Body of pancreas (tissue), 4 donors: ENCODE measurements around the gene ERBB4. TPM values are rescaled to one million over a fixed set of nuclear protein-coding genes. Genes with fewer than 3 reads are reported as not detected.

Experiments
- ATAC-seq: fragments of 150-250 bp; one replicate; pipeline ENCODE4 v1.9.1; 2016
- DNase-seq, 4 donors: peaks; one replicate each; pipeline ENCODE4 v3.0.0-alpha.2; 2019
- H3K27ac ChIP-seq, 4 donors: fragments of 200-600 bp; sonication (generic); 1 replicate in 3 of 4; 2 replicates in 1 of 4; pipeline versions ENCODE4 v1.5.1 to v1.6.1; 2016 to 2019; ENCODE audit warnings: mild to moderate bottlenecking in 1 of 4, mixed read lengths in 1 of 4, moderate library complexity in 1 of 4
- H3K27me3 ChIP-seq, 2 donors: fragments of 200-600 bp; sonication (generic); one replicate each; pipeline ENCODE4 v1.6.0; 2016; ENCODE audit warnings: mild to moderate bottlenecking in 1 of 2
- H3K36me3 ChIP-seq, 2 donors: fragments of 200-600 bp; sonication (generic); replicated peaks in 1 of 2; 2 replicates each; pipeline ENCODE4 v1.5.1; 2016; ENCODE audit warnings: low read depth in 2 of 2; ENCODE audit not compliant: insufficient read depth in 1 of 2
- H3K4me1 ChIP-seq: fragments of 200-600 bp; sonication (generic); one replicate; pipeline ENCODE4 v1.6.0; 2016
- H3K4me3 ChIP-seq, 2 donors: fragments of 200-600 bp; sonication (generic); 1 replicate in 1 of 2; 2 replicates in 1 of 2; pipeline ENCODE4 v1.5.1; 2016 to 2019
- H3K9me3 ChIP-seq, 3 donors: fragments of 200-600 bp; sonication (generic); 1 replicate in 2 of 3; 2 replicates in 1 of 3; pipeline ENCODE4 v1.5.1; 2016
- CTCF ChIP-seq, 7 experiments: fragments of 450-650 bp in 4 of 7; fragments of 200-600 bp in 3 of 7; sonication (generic) in 3 of 7; IDR thresholded peaks; one replicate each; pipeline ENCODE4 v1.5.1; 2016 to 2019; ENCODE audit warnings: antibody characterized with exemption in 7 of 7
- POLR2A ChIP-seq, 3 donors: fragments of 450-650 bp; IDR thresholded peaks; one replicate each; pipeline ENCODE4 v1.6.1; 2016; ENCODE audit warnings: antibody characterized with exemption in 3 of 3, mild to moderate bottlenecking in 2 of 3
- WGBS, 2 donors: methylation state at CpG; one replicate each; pipeline ENCODE4 v1.1.5; 2017; 5-methylcytosine and 5-hydroxymethylcytosine counted together
- intact Hi-C: fragments of 100-400 bp; cut with DNase I; formaldehyde crosslinking; loops from one replicate; pipeline ENCODE4 v1.15.1; 2023
- total RNA-seq, 2 donors: library from RNA; depleted of rRNA; stranded (reverse); fragments of >200 nt; gene quantifications; one replicate each; pipeline ENCODE4 v1.1.0, GENCODE V29; 2016

ERBB4 gene
- total RNA-seq, 2 donors from 2014 or later, result 1.6 to 4.4 TPM

GRCh38 chr2:212523756-212524155 is 14.8 kb downstream of the ERBB4 start:
- WGBS, 2 donors, result 51 to 57% methylated on average over 2 of the region's 2 CpGs
- intact Hi-C loops, result no loop called here
- no peak overlapping the region for H3K4me3 ChIP-seq
- DNase-seq (no peak), ATAC-seq (no peak)
- no peaks in the 10 kb centered on the region for H3K27me3 ChIP-seq
- no peaks in the 10 kb centered on the region for H3K4me1 ChIP-seq
- no peak for TF ChIP-seq POLR2A (IDR thresholded peaks at IDR 0.05)
- TF ChIP-seq CTCF (IDR thresholded peaks at IDR 0.05), result no peak
- H3K9me3 ChIP-seq, result no peaks in the 10 kb centered on the region
- H3K36me3 ChIP-seq, result no peaks in the 10 kb centered on the region
- no peak overlapping the region for H3K27ac ChIP-seq

- TF ChIP-seq CTCF (IDR thresholded peaks at IDR 0.05) (peak in 2 of 7 experiments; percentile 6 to 7), POLR2A (IDR thresholded peaks at IDR 0.05) (no peak)
- no peak for ATAC-seq
- Histone ChIP-seq H3K4me3 (no peak overlapping the region), H3K27ac (no peak overlapping the region), H3K27me3 (no peaks in the 10 kb centered on the region), H3K9me3 (no peaks in the 10 kb centered on the region), H3K36me3 (no peaks in the 10 kb centered on the region), H3K4me1 (no peaks in the 10 kb centered on the region)
- DNase-seq, result no peak
- WGBS, 2 donors, result 48 to 50% methylated on average over 2 of the region's 2 CpGs
- intact Hi-C loops, result no loop called here
Observed at GRCh38 chr2:212520340-212520739, 18.3 kb downstream of the ERBB4 start.

GRCh38 chr2:212517693-212518092 is 20.9 kb downstream of the ERBB4 start:
- Histone ChIP-seq H3K27me3 (no peaks in the 10 kb centered on the region), H3K36me3 (no peaks in the 10 kb centered on the region), H3K27ac (no peak overlapping the region), H3K4me3 (no peak overlapping the region), H3K4me1 (no peaks in the 10 kb centered on the region), H3K9me3 (no peaks in the 10 kb centered on the region)
- TF ChIP-seq POLR2A (IDR thresholded peaks at IDR 0.05) (no peak), CTCF (IDR thresholded peaks at IDR 0.05) (no peak)
- WGBS, 2 donors, result 94% methylated on average over 1 of the region's 1 CpG
- ATAC-seq, result no peak
- intact Hi-C loops, result no loop called here
- DNase-seq, result no peak

- Histone ChIP-seq H3K36me3 (no peaks in the 10 kb centered on the region), H3K4me1 (no peaks in the 10 kb centered on the region), H3K9me3 (no peaks in the 10 kb centered on the region), H3K4me3 (no peak overlapping the region), H3K27ac (no peak overlapping the region), H3K27me3 (no peaks in the 10 kb centered on the region)
- no peak for ATAC-seq
- intact Hi-C loops, result no loop called here
- no peak for DNase-seq
- 87% methylated on average over 2 of the region's 2 CpGs for WGBS, 2 donors
- TF ChIP-seq POLR2A (IDR thresholded peaks at IDR 0.05), result no peak
- TF ChIP-seq CTCF (IDR thresholded peaks at IDR 0.05), result no peak
Observed at GRCh38 chr2:212505586-212505985, 33.0 kb downstream of the ERBB4 start.

GRCh38 chr2:212495046-212495445 is 43.6 kb downstream of the ERBB4 start:
- intact Hi-C loops, result no loop called here
- H3K9me3 ChIP-seq, result no peaks in the 10 kb centered on the region
- H3K4me1 ChIP-seq, result no peaks in the 10 kb centered on the region
- no peaks in the 10 kb centered on the region for H3K36me3 ChIP-seq
- TF ChIP-seq CTCF (IDR thresholded peaks at IDR 0.05), result no peak
- TF ChIP-seq POLR2A (IDR thresholded peaks at IDR 0.05), result no peak
- no peak for DNase-seq
- no peak for ATAC-seq
- H3K27ac ChIP-seq, result no peak overlapping the region
- no peak overlapping the region for H3K4me3 ChIP-seq
- no peaks in the 10 kb centered on the region for H3K27me3 ChIP-seq
- WGBS, 2 donors, result 60 to 73% methylated on average over 1 of the region's 1 CpG
